KG1 (cell line): Measurements from ENCODE around the gene SH3GL2.
"Not testable (repeated sequence)": the region's sequence is repeated elsewhere in the genome, so short reads cannot be mapped to it uniquely, and the experiment has no call there.

Source experiments
- DNase-seq: peaks from one replicate; lab custom pipeline; 2025; lab: John Stamatoyannopoulos, UW

SH3GL2 gene

DNA sequence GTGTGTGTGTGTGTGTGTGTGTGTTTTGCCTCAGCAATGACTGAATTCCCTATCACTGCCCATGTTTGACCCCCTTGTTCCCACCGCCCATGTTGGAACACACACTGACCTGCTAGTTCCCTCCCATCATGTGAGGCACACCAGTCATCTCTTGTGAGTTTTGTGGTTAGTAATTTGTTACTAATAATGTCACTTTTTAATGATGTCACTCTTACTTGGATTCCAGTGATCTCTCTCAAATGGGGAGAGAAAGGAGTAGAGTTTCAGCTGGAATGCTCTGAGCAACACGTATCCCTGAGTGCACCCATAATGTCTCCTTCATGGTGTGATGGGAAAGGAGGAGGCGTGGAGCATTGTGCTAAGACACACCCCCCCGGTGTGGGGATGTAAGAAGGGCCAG lies 172.6 kb downstream of the SH3GL2 start:
- DNase-seq, result no peak

- DNase-seq, result no peak
Observed at GRCh38 chr9:17752021-17752420, 173.2 kb downstream of the SH3GL2 start.

- no peak for DNase-seq
Observed at GRCh38 chr9:17757816-17758215, 178.9 kb downstream of the SH3GL2 start.

DNA sequence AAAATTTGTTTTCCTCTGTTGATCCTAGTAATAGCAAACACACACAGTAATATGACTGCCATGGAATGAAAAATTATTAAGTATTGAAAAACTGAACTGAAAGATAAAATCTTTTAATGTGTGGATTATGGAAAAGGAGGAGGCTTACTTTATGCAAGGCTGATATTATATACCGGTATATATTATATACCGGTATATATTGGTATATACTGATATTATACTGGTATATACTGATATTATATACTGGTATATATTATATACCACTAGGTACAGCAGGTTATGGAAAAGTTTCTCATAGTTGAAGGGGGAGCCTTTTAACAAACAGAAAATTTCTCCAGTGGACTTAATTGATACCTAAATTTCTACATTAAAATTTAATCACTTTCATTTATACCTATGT lies 181.4 kb downstream of the SH3GL2 start:
- no peak for DNase-seq

GRCh38 chr9:17761984-17762676 lies 183.3 kb downstream of the SH3GL2 start:
- DNase-seq, result no peak

- no peak for DNase-seq
Observed at GRCh38 chr9:17764306-17764705, 185.4 kb downstream of the SH3GL2 start.

DNA sequence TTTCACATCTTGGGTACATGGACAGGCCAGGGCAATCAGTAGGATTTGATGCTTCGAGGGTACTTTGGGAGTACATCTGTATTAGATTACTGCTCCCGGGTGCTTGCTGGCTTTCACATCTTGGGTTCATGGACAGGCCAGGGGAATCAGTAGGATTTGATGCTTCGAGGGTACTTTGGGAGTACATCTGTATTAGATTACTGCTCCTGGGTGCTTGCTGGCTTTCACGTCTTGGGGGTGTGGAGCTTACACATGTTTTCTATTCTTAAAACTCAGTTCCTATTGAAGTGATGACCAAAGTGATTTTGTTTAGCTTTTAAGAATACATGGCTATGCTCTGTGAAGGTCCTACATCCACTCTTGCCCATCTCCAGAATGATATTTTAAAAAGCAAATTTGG lies 186.3 kb downstream of the SH3GL2 start:
- DNase-seq, result not testable (repeated sequence)

- DNase-seq, result no peak
Observed at GRCh38 chr9:17772223-17772622, 193.4 kb downstream of the SH3GL2 start.

GRCh38 chr9:17775656-17776055 lies 196.8 kb downstream of the SH3GL2 start:
- no peak for DNase-seq

DNA sequence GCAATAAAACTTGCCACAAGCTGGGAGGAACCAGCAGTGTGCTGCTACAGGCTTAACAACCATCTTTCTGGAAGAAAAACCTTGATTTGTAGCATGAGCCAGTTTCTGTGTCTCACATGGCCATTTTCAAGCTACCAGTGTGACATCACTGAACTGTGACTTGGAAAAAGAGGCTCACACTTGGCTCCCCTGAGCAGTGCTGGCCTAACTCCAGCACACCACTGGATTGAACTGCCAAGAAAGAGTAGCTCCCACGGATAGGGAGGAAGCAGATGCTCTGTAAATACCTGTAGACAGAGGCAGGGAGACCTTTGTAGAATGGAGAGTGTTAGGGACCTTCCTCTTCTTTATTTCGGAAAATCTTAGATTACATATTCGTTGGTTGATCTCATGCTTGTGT lies 197.9 kb downstream of the SH3GL2 start:
- no peak for DNase-seq

GRCh38 chr9:17777465-17777864 lies 198.6 kb downstream of the SH3GL2 start:
- no peak for DNase-seq

DNA sequence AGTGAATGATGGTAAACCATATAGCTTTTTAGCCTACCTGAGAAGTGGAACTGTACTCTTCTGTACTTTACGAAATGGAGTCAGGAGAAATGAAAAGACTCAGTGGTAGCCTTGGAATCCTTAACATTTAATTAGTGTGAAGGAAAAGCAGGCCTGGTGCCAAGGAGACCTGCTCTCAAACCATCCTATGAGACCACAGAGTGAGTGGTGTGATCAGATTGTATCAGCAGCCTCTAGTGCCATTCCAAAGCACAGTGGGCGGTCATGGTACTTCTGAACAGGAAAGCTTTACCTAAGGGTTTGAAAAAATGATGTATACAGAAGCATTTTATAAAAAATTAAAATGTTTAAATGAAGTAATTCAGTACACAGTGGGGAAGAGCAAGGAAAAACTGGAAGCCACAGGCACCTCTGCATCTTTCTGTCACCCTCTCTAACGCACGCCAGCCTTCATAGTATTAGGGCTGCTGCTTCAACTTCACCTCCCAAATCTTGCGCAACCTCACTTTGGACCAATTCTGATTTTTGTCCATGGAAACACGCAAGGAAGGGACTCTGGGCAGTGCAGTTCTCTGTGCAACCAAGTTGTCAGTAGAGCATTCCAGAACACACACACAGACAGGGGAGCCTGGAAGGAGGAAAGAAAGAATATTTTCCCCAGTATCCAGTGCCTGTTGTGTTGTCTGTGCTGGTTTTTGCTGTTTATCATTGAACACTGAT lies 203.7 kb downstream of the SH3GL2 start:
- no peak for DNase-seq

GRCh38 chr9:17783227-17783626 lies 204.4 kb downstream of the SH3GL2 start:
- DNase-seq, result no peak

- DNase-seq, result no peak
Observed at GRCh38 chr9:17789316-17789715, 210.4 kb downstream of the SH3GL2 start.

DNA sequence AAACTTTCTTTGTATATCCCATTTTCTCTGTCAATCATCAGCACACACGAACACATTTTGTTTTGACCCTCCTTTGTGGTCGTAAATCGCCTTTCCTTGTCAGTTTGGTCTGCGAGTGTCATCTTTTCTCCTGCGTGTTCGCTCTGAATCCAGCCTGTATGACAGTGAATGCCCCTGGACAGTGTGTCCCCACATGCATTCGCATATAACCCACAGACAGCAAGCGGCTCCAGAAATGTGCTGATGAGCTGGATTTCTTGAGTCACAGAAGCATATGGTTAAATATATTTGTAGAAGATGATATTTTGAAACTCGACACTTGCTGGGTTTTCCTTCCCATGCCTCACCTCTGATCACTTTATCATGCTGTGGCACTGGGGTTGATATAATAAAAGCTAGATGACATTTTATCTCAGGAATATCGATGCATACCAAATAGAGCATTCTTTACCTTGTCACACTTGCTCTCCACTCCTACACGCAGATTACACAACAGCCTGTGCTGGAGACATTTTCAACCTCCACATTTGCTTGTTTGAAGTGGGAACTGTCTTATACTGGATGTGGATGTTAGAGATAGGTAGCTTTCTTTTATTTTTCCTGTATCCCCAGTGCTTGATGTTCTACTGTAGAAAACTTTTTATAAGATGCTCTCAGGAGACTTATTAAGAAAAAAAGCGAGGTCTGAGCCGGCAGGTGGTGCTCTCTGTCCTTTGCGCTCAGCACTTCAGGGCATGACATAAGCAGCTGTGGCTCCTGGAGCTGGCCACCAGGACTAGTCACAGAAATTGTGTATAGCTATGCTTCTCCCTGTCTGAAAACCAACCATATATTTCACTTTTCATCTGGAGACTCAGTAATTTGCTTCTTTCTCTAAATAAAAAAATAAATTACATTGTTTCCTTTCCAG lies 215.1 kb downstream of the SH3GL2 start:
- no peak for DNase-seq

GRCh38 chr9:17795744-17796143 lies 216.9 kb downstream of the SH3GL2 start:
- no peak for DNase-seq

DNA sequence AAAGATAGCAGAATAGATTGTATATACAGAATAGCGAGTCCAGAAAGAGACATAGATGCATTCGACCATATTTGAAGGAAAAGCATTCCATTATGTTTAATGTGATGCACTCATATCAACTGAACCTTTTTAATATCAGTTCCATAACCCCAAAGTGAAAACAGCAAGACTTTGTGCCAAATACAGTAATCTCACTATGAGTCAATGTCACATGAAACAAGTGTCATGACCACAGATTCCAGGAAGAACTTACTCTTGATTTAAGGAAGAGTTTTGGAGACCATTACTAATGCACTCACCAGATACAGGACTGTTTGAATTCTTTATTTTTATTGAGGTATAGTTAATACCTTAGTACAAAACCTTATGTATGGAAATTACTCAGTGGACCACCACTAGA lies 220.5 kb downstream of the SH3GL2 start:
- DNase-seq, result no peak

- no peak for DNase-seq
Observed at GRCh38 chr9:17800418-17800817, 221.6 kb downstream of the SH3GL2 start.

DNA sequence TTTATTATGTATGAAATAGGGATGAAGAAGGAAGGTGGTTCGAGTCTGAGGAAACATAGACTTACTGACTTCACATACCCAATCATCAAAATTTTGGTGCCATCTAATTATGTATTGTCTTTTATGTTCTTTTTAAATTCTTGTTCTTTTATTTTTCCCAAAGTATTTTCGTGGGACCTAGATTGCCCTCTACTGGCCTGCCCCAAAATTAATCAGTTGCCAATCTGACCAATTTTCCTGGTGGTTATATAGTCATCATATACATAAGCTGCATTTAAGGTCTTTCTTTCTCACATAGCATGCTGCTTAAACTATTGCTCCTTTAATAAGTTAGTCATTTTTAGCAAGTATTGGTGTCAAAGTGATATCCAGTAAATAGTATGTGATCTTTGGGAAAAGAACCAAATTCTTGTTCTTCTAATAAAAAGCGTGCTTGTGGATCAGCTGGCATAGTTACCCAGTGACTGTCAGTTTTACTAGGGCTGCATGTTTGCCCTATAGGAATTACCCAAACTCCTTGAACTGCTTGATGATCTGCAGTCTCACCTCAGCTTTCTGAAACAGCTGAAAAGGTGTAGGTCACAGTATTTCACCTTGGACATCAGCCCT lies 223.5 kb downstream of the SH3GL2 start:
- no peak for DNase-seq

- DNase-seq, result no peak
Observed at GRCh38 chr9:17807613-17808282, 228.9 kb downstream of the SH3GL2 start.

DNA sequence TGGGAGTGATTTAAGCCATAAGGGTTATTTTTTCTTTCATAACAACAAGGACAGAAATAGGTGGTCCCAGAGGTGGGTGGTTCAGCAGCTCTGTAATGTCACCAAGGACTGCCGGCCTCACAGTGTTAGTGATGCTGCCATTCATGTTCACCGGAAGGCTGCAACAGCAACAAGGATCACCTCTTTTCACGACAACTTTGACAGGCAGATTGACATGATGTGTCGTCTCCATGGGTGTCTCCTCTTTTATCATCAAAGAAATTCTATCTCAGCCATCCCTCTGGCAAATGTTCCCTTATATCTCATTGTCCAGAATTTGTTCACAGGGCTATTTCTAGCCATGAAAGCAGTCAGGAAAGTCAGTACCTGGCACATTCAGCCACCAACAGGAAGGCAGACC lies 231.5 kb downstream of the SH3GL2 start:
- DNase-seq, result no peak
